GM21423 (cell line): ENCODE data around the gene HAPLN1.

Experiments used
- ATAC-seq: cut with Tn5 transposase; IDR thresholded peaks from one replicate; pipeline ENCODE4 v1.9.1; 2021; ENCODE audit warnings: mild to moderate bottlenecking, moderate library complexity; ENCODE audit not compliant: unreplicated experiment

Gene HAPLN1

GRCh38 chr5:83653669-83654068, 67.0 kb downstream of the HAPLN1 start:
- no peak for ATAC-seq

- ATAC-seq, result no peak
Measured at GRCh38 chr5:83645936-83646335, 74.7 kb downstream of the HAPLN1 start.

GRCh38 chr5:83644301-83644700, 76.4 kb downstream of the HAPLN1 start:
- no peak for ATAC-seq

GRCh38 chr5:83641946-83642345, 78.7 kb downstream of the HAPLN1 start:
- ATAC-seq, result no peak

GRCh38 chr5:83639911-83640310, 80.7 kb downstream of the HAPLN1 start:
- ATAC-seq, result no peak

- ATAC-seq, result no peak
Measured at GRCh38 chr5:83636156-83636555, 84.5 kb downstream of the HAPLN1 start.

GRCh38 chr5:83633285-83633684, 87.4 kb downstream of the HAPLN1 start:
- no peak for ATAC-seq

- ATAC-seq, result no peak
Measured at GRCh38 chr5:83632874-83633273, 87.8 kb downstream of the HAPLN1 start.

GRCh38 chr5:83628360-83628759, 92.3 kb downstream of the HAPLN1 start:
- ATAC-seq, result no peak

- ATAC-seq, result no peak
Measured at GRCh38 chr5:83614841-83615240, 105.8 kb downstream of the HAPLN1 start.

- ATAC-seq, result no peak
Measured at GRCh38 chr5:83608122-83608521, 112.5 kb downstream of the HAPLN1 start.

GRCh38 chr5:83595217-83595616, 125.4 kb downstream of the HAPLN1 start:
- no peak for ATAC-seq

GRCh38 chr5:83590966-83591365, 129.7 kb downstream of the HAPLN1 start:
- no peak for ATAC-seq

GRCh38 chr5:83589786-83590185, 130.9 kb downstream of the HAPLN1 start:
- ATAC-seq, result no peak
